Measurements from ENCODE around the gene CSRNP3. TPM values are rescaled to one million over a fixed set of nuclear protein-coding genes. Genes with fewer than 3 reads are reported as not detected.

Gene CSRNP3
- total and polyA plus RNA-seq, 2 donors from 2014 or later, result 3.3 to 6.4 TPM

- intact Hi-C loops (cut with DNase I), result no loop called here
- Histone ChIP-seq H3K9me3 (ENCODE audit: control insufficient read depth in 2 of 3, insufficient read depth in 1 of 3, low read length in 3 of 3) (no peaks in the 10 kb centered on the region), H3K36me3 (ENCODE audit: control insufficient read depth in 2 of 3, insufficient read depth in 3 of 3, low read length in 3 of 3) (no peaks in the 10 kb centered on the region), H3K4me1 (ENCODE audit: control insufficient read depth in 2 of 3, insufficient read depth in 2 of 3, low read depth in 1 of 3, low read length in 3 of 3) (peaks cover 0 to 5% (median 0%) of the 10 kb centered on the region in 3 donors), H3K9ac (ENCODE audit: low read length in 3 of 3) (no peak overlapping the region), H3K4me3 (ENCODE audit: low read length in 3 of 3) (no peak overlapping the region), H3K27ac (ENCODE audit: low read depth in 2 of 2, low read length in 2 of 2) (no peak overlapping the region), H3K27me3 (ENCODE audit: control insufficient read depth, insufficient read depth, low read length) (no peaks in the 10 kb centered on the region)
- FAIRE-seq, result no peak
- peak in 1 of 5 donors; percentile 21 for DNase-seq
- no peak for TF ChIP-seq CTCF (IDR thresholded peaks at IDR 0.05; ENCODE audit: borderline replicate concordance, extremely low read depth, insufficient read depth)
Observed at GRCh38 chr2:165576409-165577154, 107.1 kb downstream of the CSRNP3 start.

GRCh38 chr2:165582409-165582808, 112.9 kb downstream of the CSRNP3 start:
- H3K27ac ChIP-seq (ENCODE audit: low read depth in 2 of 2, low read length in 2 of 2), result no peak overlapping the region
- DNase-seq, result no peak
- FAIRE-seq, result no peak
- TF ChIP-seq CTCF (IDR thresholded peaks at IDR 0.05; ENCODE audit: borderline replicate concordance, extremely low read depth, insufficient read depth), result no peak
- H3K36me3 ChIP-seq (ENCODE audit: control insufficient read depth in 2 of 3, insufficient read depth in 3 of 3, low read length in 3 of 3), result no peaks in the 10 kb centered on the region
- intact Hi-C loops (cut with DNase I), result no loop called here
- no peak overlapping the region for H3K9ac ChIP-seq (ENCODE audit: low read length in 3 of 3)
- no peak overlapping the region for H3K4me3 ChIP-seq (ENCODE audit: low read length in 3 of 3)
- H3K9me3 ChIP-seq (ENCODE audit: control insufficient read depth in 2 of 3, insufficient read depth in 1 of 3, low read length in 3 of 3), result no peaks in the 10 kb centered on the region
- H3K27me3 ChIP-seq (ENCODE audit: control insufficient read depth, insufficient read depth, low read length), result no peaks in the 10 kb centered on the region
- no peaks in the 10 kb centered on the region for H3K4me1 ChIP-seq (ENCODE audit: control insufficient read depth in 2 of 3, insufficient read depth in 2 of 3, low read depth in 1 of 3, low read length in 3 of 3)

GRCh38 chr2:165582863-165583506, 113.5 kb downstream of the CSRNP3 start:
- Histone ChIP-seq H3K27me3 (ENCODE audit: control insufficient read depth, insufficient read depth, low read length) (no peaks in the 10 kb centered on the region), H3K9ac (ENCODE audit: low read length in 3 of 3) (no peak overlapping the region), H3K36me3 (ENCODE audit: control insufficient read depth in 2 of 3, insufficient read depth in 3 of 3, low read length in 3 of 3) (no peaks in the 10 kb centered on the region), H3K27ac (ENCODE audit: low read depth in 2 of 2, low read length in 2 of 2) (no peak overlapping the region), H3K4me1 (ENCODE audit: control insufficient read depth in 2 of 3, insufficient read depth in 2 of 3, low read depth in 1 of 3, low read length in 3 of 3) (peaks cover 0 to under 1% (median 0%) of the 10 kb centered on the region in 3 donors), H3K9me3 (ENCODE audit: control insufficient read depth in 2 of 3, insufficient read depth in 1 of 3, low read length in 3 of 3) (no peaks in the 10 kb centered on the region), H3K4me3 (ENCODE audit: low read length in 3 of 3) (no peak overlapping the region)
- intact Hi-C loops (cut with DNase I), result no loop called here
- TF ChIP-seq CTCF (IDR thresholded peaks at IDR 0.05; ENCODE audit: borderline replicate concordance, extremely low read depth, insufficient read depth), result no peak
- FAIRE-seq (no peak), DNase-seq (no peak)
